A673 (cell line): Measurements from ENCODE around the gene IGF1R.

ENCODE experiments used
- CTCF ChIP-seq: fragments of 300-800, 200-600 bp; sonication (generic); conservative IDR thresholded peaks from 2 replicates; pipeline ENCODE4 v1.5.1; 2017; ENCODE audit warnings: low read depth, mild to moderate bottlenecking, antibody characterized with exemption, low read length, moderate library complexity, mixed read lengths
- EZH2 ChIP-seq: fragments of 200-600 bp; sonication (generic); IDR thresholded peaks from 2 replicates; pipeline ENCODE4 v1.6.1; 2017; ENCODE audit warnings: borderline replicate concordance, low read depth, mild to moderate bottlenecking, mixed read lengths, antibody characterized with exemption, low read length; ENCODE audit not compliant: poor library complexity, severe bottlenecking

GRCh38 chr15:98683831-98684230, 35.5 kb downstream of the IGF1R start:
- TF ChIP-seq CTCF (no peak), EZH2 (no peak)
